DOHH2 (cell line): ENCODE measurements around the gene GTSF1L.

Experiments
- H3F3A ChIP-seq: fragments of 200-600 bp; sonication (generic), shearing (Covaris generic); 2 replicates; pipeline ENCODE4 v1.6.0; 2016; ENCODE audit warnings: antibody characterized with exemption, mild to moderate bottlenecking; ENCODE audit not compliant: control insufficient read depth, insufficient read depth
- H3K27ac ChIP-seq: fragments of 200-600 bp; sonication (generic); 2 replicates; pipeline ENCODE4 v1.5.1; 2014; ENCODE audit warnings: low read depth, mild to moderate bottlenecking, low read length, moderate library complexity
- H3K27me3 ChIP-seq: fragments of 200-600 bp; sonication (generic); 2 replicates; pipeline ENCODE4 v1.6.1; 2014; ENCODE audit warnings: mild to moderate bottlenecking, low read length, mixed read lengths; ENCODE audit not compliant: control insufficient read depth
- H3K36me3 ChIP-seq: fragments of 200-600 bp; sonication (generic); 2 replicates; pipeline ENCODE4 v1.6.1; 2014; ENCODE audit warnings: mild to moderate bottlenecking, low read length, moderate library complexity, mixed read lengths; ENCODE audit not compliant: control insufficient read depth
- H3K4me1 ChIP-seq: fragments of 200-600 bp; sonication (generic); 2 replicates; pipeline ENCODE4 v1.6.1; 2014; ENCODE audit warnings: mild to moderate bottlenecking, low read length, mixed read lengths; ENCODE audit not compliant: control insufficient read depth
- H3K4me2 ChIP-seq: fragments of 200-600 bp; sonication (generic); 2 replicates; pipeline ENCODE4 v1.6.0; 2014; ENCODE audit warnings: mild to moderate bottlenecking, low read length, moderate library complexity
- H3K4me3 ChIP-seq: fragments of 200-600 bp; sonication (generic); 2 replicates; pipeline ENCODE4 v1.5.1; 2014; ENCODE audit warnings: mild to moderate bottlenecking, low read length, mixed read lengths
- H3K79me2 ChIP-seq: fragments of 200-600 bp; sonication (generic); 2 replicates; pipeline ENCODE4 v1.6.1; 2014; ENCODE audit warnings: mild to moderate bottlenecking, low read length, mixed read lengths; ENCODE audit not compliant: control insufficient read depth
- H3K9me2 ChIP-seq: fragments of 200-600 bp; sonication (generic); replicated peaks from 2 replicates; pipeline ENCODE4 v1.6.1; 2014; ENCODE audit warnings: mild to moderate bottlenecking, low read length, mixed read lengths; ENCODE audit not compliant: control insufficient read depth
- H3K9me3 ChIP-seq: fragments of 200-600 bp; sonication (generic); 2 replicates; pipeline ENCODE4 v1.6.1; 2014; ENCODE audit warnings: antibody characterized with exemption, low read length, mixed read lengths; ENCODE audit not compliant: control insufficient read depth, insufficient read depth
- H4K20me1 ChIP-seq: fragments of 200-600 bp; sonication (generic); 2 replicates; pipeline ENCODE4 v1.6.0; 2014; ENCODE audit warnings: low read depth, mild to moderate bottlenecking, antibody characterized with exemption, low read length, moderate library complexity; ENCODE audit not compliant: control insufficient read depth, insufficient read depth
- CTCF ChIP-seq: fragments of 200-600 bp; sonication (generic); IDR thresholded peaks from one replicate; pipeline ENCODE4 v1.5.1; 2014; ENCODE audit warnings: antibody characterized with exemption, mild to moderate bottlenecking, low read depth, low read length; ENCODE audit not compliant: poor library complexity, severe bottlenecking
- EZH2phosphoT487 ChIP-seq: fragments of 200-600 bp; sonication (generic); IDR thresholded peaks from 2 replicates; pipeline ENCODE4 v1.6.1; 2017; ENCODE audit warnings: borderline replicate concordance, mild to moderate bottlenecking, antibody characterized with exemption, low read length, moderate library complexity, mixed read lengths

Gene GTSF1L

GRCh38 chr20:43740642-43741041 is 13.8 kb upstream of the GTSF1L start:
- Histone ChIP-seq H3K9me2 (no peaks in the 10 kb centered on the region), H3K9me3 (no peaks in the 10 kb centered on the region), H3K4me1 (peaks cover 12% of the 10 kb centered on the region), H3K79me2 (no peaks in the 10 kb centered on the region), H3K36me3 (no peaks in the 10 kb centered on the region), H3K4me2 (no peak overlapping the region), H3K4me3 (no peak overlapping the region), H3K27me3 (peaks cover 13% of the 10 kb centered on the region), H4K20me1 (no peaks in the 10 kb centered on the region), H3K27ac (no peak overlapping the region), H3F3A (no peaks in the 10 kb centered on the region)
- TF ChIP-seq EZH2phosphoT487 (no peak), CTCF (no peak)

GRCh38 chr20:43739148-43739749 is 12.4 kb upstream of the GTSF1L start:
- no peaks in the 10 kb centered on the region for H3K36me3 ChIP-seq
- H3K9me2 ChIP-seq = no peaks in the 10 kb centered on the region
- H3K4me2 ChIP-seq = no peak overlapping the region
- TF ChIP-seq EZH2phosphoT487 (no peak), CTCF (no peak)
- no peaks in the 10 kb centered on the region for H3K9me3 ChIP-seq
- H3K4me1 ChIP-seq = peaks cover 6% of the 10 kb centered on the region; the same call in 1 of the 2 replicates
- no peaks in the 10 kb centered on the region for H3K79me2 ChIP-seq
- H3K27ac ChIP-seq = no peak overlapping the region
- H3K27me3 ChIP-seq = 0 out of 2 replicates have a peak, but pooled peaks cover 6% of the 10 kb centered on the region
- no peaks in the 10 kb centered on the region for H3F3A ChIP-seq
- H3K4me3 ChIP-seq = no peak overlapping the region
- no peaks in the 10 kb centered on the region for H4K20me1 ChIP-seq

GRCh38 chr20:43737925-43738324 is 11.1 kb upstream of the GTSF1L start:
- H3K27ac ChIP-seq = no peak overlapping the region
- peaks cover 17% of the 10 kb centered on the region for H3K4me1 ChIP-seq

More at GRCh38 chr20:43737925-43738324, 11.1 kb upstream of the GTSF1L start:
- Histone ChIP-seq H3K9me2 (no peaks in the 10 kb centered on the region), H3K4me3 (no peak overlapping the region), H3K27me3 (0 out of 2 replicates have a peak, but pooled peaks cover 2% of the 10 kb centered on the region), H3K36me3 (no peaks in the 10 kb centered on the region), H3K4me2 (no peak overlapping the region), H3K9me3 (no peaks in the 10 kb centered on the region), H3K79me2 (no peaks in the 10 kb centered on the region), H3F3A (no peaks in the 10 kb centered on the region), H4K20me1 (no peaks in the 10 kb centered on the region)
- TF ChIP-seq CTCF (no peak), EZH2phosphoT487 (no peak)
